GM12878 (cell line): ENCODE measurements around the gene CSTPP1. TPM values are rescaled to one million over a fixed set of nuclear protein-coding genes. Genes with fewer than 3 reads are reported as not detected.

Experiments
- ATAC-seq: fragments of 200-7000 bp; cut with Tn5 transposase; 3 replicates; pipeline ENCODE4 v1.9.1; 2020; ENCODE audit warnings: mild to moderate bottlenecking, moderate library complexity
- BruUV-seq: library from RNA; stranded (reverse); fragments of 400-500 nt; replicated peaks from 2 replicates; lab custom pipeline; 2021; lab: Mats Ljungman, UMichigan
- CTCF ChIA-PET: fragments of 300-600 bp; sonication (Branson Sonifier 250); formaldehyde crosslinking; extraction: SDS; loops from one replicate; lab custom pipeline; 2021; ENCODE audit warnings: inconsistent platforms; lab: Yijun Ruan, JAX
- POLR2A ChIA-PET: fragments of 350-600 bp; formaldehyde crosslinking; extraction: SDS; loops from one replicate; lab custom pipeline; 2021; ENCODE audit warnings: inconsistent platforms; lab: Charles Lee
- RAD21 ChIA-PET: fragments of 300-600 bp; sonication (Branson Sonifier 250); formaldehyde crosslinking; loops from one replicate; lab custom pipeline; 2023; ENCODE audit warnings: antibody characterized with exemption; ENCODE audit not compliant: unreplicated experiment; lab: Charles Lee
- SMC1A ChIA-PET: fragments of 300-600 bp; sonication (Branson Sonifier 250); formaldehyde crosslinking; loops from one replicate; lab custom pipeline; 2023; ENCODE audit not compliant: unreplicated experiment, uncharacterized antibody; lab: Charles Lee
- DNase-seq: peaks from one replicate; pipeline ENCODE4 v3.0.0-alpha.2; 2011; ENCODE audit warnings: low read depth, low spot score
- FAIRE-seq: peaks from 3 replicates; lab custom pipeline; 2011; peaks lifted over from hg19 to GRCh38; lab: Jason Lieb, UNC
- H2AFZ ChIP-seq: 2 replicates; pipeline ENCODE4 v1.6.0; 2011; ENCODE audit warnings: low read depth, low read length, control low read depth; ENCODE audit not compliant: control insufficient read depth
- H3K27ac ChIP-seq: 2 replicates; pipeline ENCODE4 v1.5.1; 2011; ENCODE audit warnings: control low read depth; ENCODE audit not compliant: control insufficient read depth, insufficient read depth
- H3K27me3 ChIP-seq, 2 experiments: replicated peaks in 1 of 2; 2 replicates each; pipeline versions ENCODE4 v1.6.0 to v1.6.1; 2011; ENCODE audit warnings: low read length in 1 of 2; ENCODE audit not compliant: control insufficient read depth in 2 of 2, insufficient read depth in 2 of 2
- H3K36me3 ChIP-seq, 2 experiments: 2 replicates each; pipeline ENCODE4 v1.5.1; 2011; ENCODE audit warnings: low read length in 1 of 2; ENCODE audit not compliant: control insufficient read depth in 2 of 2, insufficient read depth in 2 of 2
- H3K4me1 ChIP-seq: 2 replicates; pipeline ENCODE4 v1.6.1; 2011; ENCODE audit warnings: mild to moderate bottlenecking, low read length, moderate library complexity, mixed read lengths; ENCODE audit not compliant: control insufficient read depth, insufficient read depth
- H3K4me2 ChIP-seq: 2 replicates; pipeline ENCODE4 v1.6.0; 2011; ENCODE audit warnings: control low read depth; ENCODE audit not compliant: control insufficient read depth, insufficient read depth
- H3K4me3 ChIP-seq: fragments of 200-600 bp; sonication (generic); 2 replicates; pipeline ENCODE4 v1.5.1; 2016
- H3K79me2 ChIP-seq: 2 replicates; pipeline ENCODE4 v1.6.0; 2011; ENCODE audit warnings: low read length; ENCODE audit not compliant: control insufficient read depth, insufficient read depth
- H3K9ac ChIP-seq: 2 replicates; pipeline ENCODE4 v1.8.0; 2011; ENCODE audit warnings: low read length, control low read depth, mixed read lengths; ENCODE audit not compliant: control insufficient read depth, insufficient read depth
- H3K9me3 ChIP-seq: replicated peaks from 3 replicates; pipeline ENCODE4 v1.5.1; 2011; ENCODE audit warnings: mild to moderate bottlenecking, low read length; ENCODE audit not compliant: control insufficient read depth, insufficient read depth
- H4K20me1 ChIP-seq: 2 replicates; pipeline ENCODE4 v1.6.0; 2011; ENCODE audit not compliant: control insufficient read depth, insufficient read depth
- ATF7 ChIP-seq: fragments of 450-650 bp; IDR thresholded peaks from 2 replicates; pipeline ENCODE4 v1.6.1; 2016; ENCODE audit warnings: low read depth, mild to moderate bottlenecking
- EZH2 ChIP-seq: IDR thresholded peaks from 2 replicates; pipeline ENCODE4 v1.6.1; 2012; ENCODE audit warnings: low read depth, mild to moderate bottlenecking, control low read depth, inconsistent platforms, low read length, borderline replicate concordance; ENCODE audit not compliant: control insufficient read depth
- PKNOX1 ChIP-seq: fragments of 450-650 bp; IDR thresholded peaks from 2 replicates; pipeline ENCODE4 v1.6.1; 2016; ENCODE audit warnings: mild to moderate bottlenecking
- RB1 ChIP-seq: fragments of 450-650 bp; formaldehyde crosslinking; IDR thresholded peaks from 2 replicates; pipeline ENCODE4 v1.6.1; 2017; ENCODE audit warnings: mild to moderate bottlenecking, borderline replicate concordance
- ZSCAN29 ChIP-seq: fragments of 450-650 bp; IDR thresholded peaks from 2 replicates; pipeline ENCODE4 v1.6.1; 2017; ENCODE audit warnings: mild to moderate bottlenecking, moderate library complexity
- WGBS: methylation state at CpG from one replicate; pipeline ENCODE4 v1.1.6; 2016; ENCODE audit warnings: low lambda C conversion rate; ENCODE audit not compliant: insufficient replicate concordance, insufficient coverage; ENCODE audit errors: missing lambda C conversion rate; 5-methylcytosine and 5-hydroxymethylcytosine counted together
- in situ Hi-C: fragments of 300-500 bp; cut with MboI; formaldehyde crosslinking; loops from 9 replicates; pipeline ENCODE4 v1.14.3; 2018; ENCODE audit warnings: mixed read lengths
- intact Hi-C: fragments of 100-400 bp; cut with micrococcal nuclease; formaldehyde crosslinking; loops from one replicate; pipeline ENCODE4 v1.14.2; 2022; ENCODE audit not compliant: unreplicated experiment
- polyA plus RNA-seq, 11 experiments: library from polyadenylated mRNA; depleted of rRNA in 4 of 11; unstranded in 6 of 11; stranded (reverse) in 5 of 11; fragments of >200 nt; fragmentation: Nextera tagmentation in 4 of 11; fragmentation: Illumina TruSeq in 1 of 11; extraction: Ambion mirVana in 4 of 11; extraction: Trizol in 1 of 11; gene quantifications; 1 replicate in 1 of 11; 2 replicates in 10 of 11; pipeline versions ENCODE4 v1.2.1 to v1.2.3, GENCODE V29; 2011 to 2016; ENCODE audit warnings: inconsistent platforms in 2 of 11, missing spikeins in 2 of 11, low read depth in 1 of 11
- total RNA-seq, 4 experiments: library from RNA; depleted of rRNA in 3 of 4; stranded (reverse); fragments of >200 nt in 3 of 4; fragmentation: Illumina TruSeq in 1 of 4; extraction: Trizol in 1 of 4; gene quantifications; 2 replicates each; pipeline versions ENCODE4 v1.2.1 to v1.2.3, GENCODE V29; 2013 to 2021

CSTPP1 gene
- total and polyA plus RNA-seq, 10 of the 15 experiments (the other 5 are each of a cell fraction or from before 2014, with no cell fraction given): 7.1 to 23.4 (median 17.5) TPM

- BruUV-seq: no TSS peak
- in situ Hi-C loops: no loop called here
- Histone ChIP-seq H3K36me3 (no peaks in the 10 kb centered on the region), H3K9me3 (no peaks in the 10 kb centered on the region), H3K4me1 (peaks cover 7% of the 10 kb centered on the region; the same call in 1 of the 2 replicates), H3K4me3 (no peak overlapping the region), H3K27me3 (no peaks in the 10 kb centered on the region), H4K20me1 (no peaks in the 10 kb centered on the region), H3K4me2 (no peak overlapping the region), H2AFZ (no peak overlapping the region), H3K27ac (no peak overlapping the region), H3K79me2 (no peaks in the 10 kb centered on the region), H3K9ac (no peak overlapping the region)
- ATAC-seq (no peak), DNase-seq (no peak), FAIRE-seq (no peak)
- ChIA-PET POLR2A (no interaction called here), RAD21 (interaction anchor here (2.1 kb wide), 1 partner anchor 21 kb away, joined by 6 read pairs; no protein-coding TSS in a partner anchor), CTCF (interaction anchor here (1.0 to 1.7 kb wide), 4 partner anchors 21 to 213 kb away, joined by 3 to 4 read pairs (median 4); no protein-coding TSS in a partner anchor), SMC1A (interaction anchor here (0.9 kb wide), 1 partner anchor 31 kb away, joined by 3 read pairs; no protein-coding TSS in a partner anchor)
- TF ChIP-seq RB1: no peak
- TF ChIP-seq EZH2: no peak
- intact Hi-C loops: no loop called here
These were observed 195.9 kb downstream of the CSTPP1 start for GRCh38 chr11:47132490-47132889.

DNA sequence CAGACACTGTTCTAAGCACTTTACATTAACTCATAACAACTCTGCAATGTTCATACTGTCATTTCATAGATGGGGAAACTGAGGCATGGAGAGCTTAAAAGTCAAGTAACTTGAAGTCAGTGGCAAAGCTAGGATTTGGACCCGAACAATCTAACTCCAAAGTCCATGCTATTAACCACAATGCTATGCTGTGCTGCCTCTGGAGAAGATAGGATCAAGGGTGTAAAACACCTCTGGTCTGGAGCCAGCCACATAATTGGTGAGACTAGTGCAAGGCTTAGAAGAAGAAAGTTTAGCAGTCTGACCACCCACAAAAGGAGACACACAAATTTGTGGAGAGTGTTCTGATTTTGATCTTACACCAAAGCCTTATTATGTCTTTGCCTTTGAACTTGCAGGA lies 196.4 kb downstream of the CSTPP1 start:
- H3K4me1 ChIP-seq: peaks cover 7% of the 10 kb centered on the region; the same call in 1 of the 2 replicates
- no peak for TF ChIP-seq PKNOX1
- no peak for TF ChIP-seq ATF7
- TF ChIP-seq ZSCAN29: no peak
- TF ChIP-seq, all 136 proteins: peak for 0
- no peak for ATAC-seq
- ChIA-PET SMC1A (interaction anchor here (0.8 kb wide), 1 partner anchor 10 kb away, joined by 3 read pairs; no protein-coding TSS in a partner anchor), CTCF (interaction anchor here (1.3 to 1.7 kb wide), 3 partner anchors 20 to 151 kb away, joined by 3 to 4 read pairs (median 4); no protein-coding TSS in a partner anchor), POLR2A (no interaction called here), RAD21 (interaction anchor here (1.0 kb wide), 1 partner anchor 20 kb away, joined by 3 read pairs; no protein-coding TSS in a partner anchor)
- Histone ChIP-seq H3K36me3 (no peaks in the 10 kb centered on the region; a peak in 1 of 4 replicates), H3K79me2 (no peaks in the 10 kb centered on the region), H3K27me3 (no peaks in the 10 kb centered on the region), H3K27ac (no peak overlapping the region), H3K9ac (no peak overlapping the region), H4K20me1 (no peaks in the 10 kb centered on the region), H3K9me3 (no peaks in the 10 kb centered on the region), H3K4me2 (no peak overlapping the region), H3K4me3 (no peak overlapping the region), H2AFZ (no peak overlapping the region)
- no peak for DNase-seq
- in situ Hi-C loops (no loop called here), intact Hi-C loops (no loop called here)
- FAIRE-seq: no peak
- WGBS: 95% methylated on average over 1 of the region's 1 CpG
- no TSS peak for BruUV-seq
